Spleen (tissue), 7 donors: ENCODE data around the gene CEP350.

Experiments used
- CTCF ChIP-seq, 11 experiments: fragments of 200-600 bp in 7 of 11; fragments of 450-650 bp in 4 of 11; sonication (generic) in 4 of 11; IDR thresholded peaks in 8 of 11; conservative IDR thresholded peaks in 3 of 11; 1 replicate in 7 of 11; 2 replicates in 4 of 11; pipeline versions ENCODE4 v1.4.0 to v1.8.0; 2016 to 2021; ENCODE audit warnings: antibody characterized with exemption in 11 of 11, inconsistent platforms in 4 of 11, mild to moderate bottlenecking in 1 of 11
- POLR2A ChIP-seq, 3 donors: fragments of 450-650 bp; IDR thresholded peaks; one replicate each; pipeline ENCODE4 v1.5.1; 2017; ENCODE audit warnings: antibody characterized with exemption in 3 of 3, mild to moderate bottlenecking in 1 of 3
- POLR2AphosphoS5 ChIP-seq, 3 donors: sonication (generic); formaldehyde crosslinking; IDR thresholded peaks; one replicate each; pipeline ENCODE4 v1.5.1; 2017; ENCODE audit warnings: antibody characterized with exemption in 3 of 3
- donor health status: DM: no; HTN: no; CAD: no; lungs with moderate emphysema.
- donor health status: DM: no; HTN: no; CAD: no.
- donor health status: DM: no; HTN: no; CAD: no.

GRCh38 chr1:179935909-179936496 lies 18.6 kb upstream of the CEP350 start:
- no peak for TF ChIP-seq CTCF (IDR thresholded peaks at IDR 0.05 in 8 of 11, conservative IDR thresholded peaks at IDR 0.05 in 3 of 11)
- TF ChIP-seq POLR2A (IDR thresholded peaks at IDR 0.05): no peak
- no peak for TF ChIP-seq POLR2AphosphoS5 (IDR thresholded peaks at IDR 0.05)
